Effector memory CD4-positive, alpha-beta T cell (primary cell): ENCODE results near the gene TTC9B.

ENCODE experiments used
- DNase-seq, 3 donors: peaks; one replicate each; pipeline ENCODE4 v3.0.0-alpha.2; 2020
- H3K27ac ChIP-seq: 2 replicates; pipeline ENCODE4 v1.7.0; 2013; ENCODE audit warnings: mild to moderate bottlenecking, low read length, moderate library complexity; ENCODE audit not compliant: insufficient read depth, poor library complexity, severe bottlenecking
- H3K27me3 ChIP-seq: replicated peaks from 2 replicates; pipeline ENCODE4 v1.7.0; 2013; ENCODE audit warnings: mild to moderate bottlenecking, low read length; ENCODE audit not compliant: insufficient read depth, control insufficient read depth, poor library complexity, severe bottlenecking
- H3K36me3 ChIP-seq: 2 replicates; pipeline ENCODE4 v1.7.0; 2013; ENCODE audit warnings: mild to moderate bottlenecking, low read length, moderate library complexity; ENCODE audit not compliant: control insufficient read depth, insufficient read depth
- H3K4me1 ChIP-seq: 2 replicates; pipeline ENCODE4 v1.7.0; 2013; ENCODE audit warnings: low read length, mild to moderate bottlenecking; ENCODE audit not compliant: control insufficient read depth, insufficient read depth, poor library complexity, severe bottlenecking
- H3K4me3 ChIP-seq: 2 replicates; pipeline ENCODE4 v1.7.0; 2013; ENCODE audit warnings: low read length, low read depth, mild to moderate bottlenecking; ENCODE audit not compliant: insufficient read depth, poor library complexity, severe bottlenecking
- H3K9me3 ChIP-seq: 2 replicates; pipeline ENCODE4 v1.7.0; 2013; ENCODE audit warnings: mild to moderate bottlenecking, low read length, moderate library complexity; ENCODE audit not compliant: control insufficient read depth

The TTC9B gene

DNA sequence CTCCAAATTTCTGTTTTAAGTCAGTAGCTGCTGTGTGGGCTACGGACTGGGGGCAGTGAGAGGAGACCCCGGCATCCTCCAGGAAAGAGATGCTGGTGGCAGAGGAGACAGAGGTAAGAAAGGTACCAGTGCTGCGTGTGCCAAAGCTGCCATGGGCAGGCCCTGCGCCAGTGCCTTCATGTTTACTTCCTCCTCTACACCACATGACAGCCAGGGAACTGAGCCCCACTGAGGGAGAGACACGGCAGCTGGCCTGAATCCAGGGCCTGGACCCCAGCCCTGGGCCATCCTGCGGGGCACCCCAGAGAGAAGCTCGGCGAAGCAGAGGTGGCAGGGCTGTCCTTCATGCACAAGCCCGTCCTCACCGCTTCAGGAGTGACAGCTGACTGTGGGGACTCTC lies 31.0 kb upstream of the TTC9B start:
- Histone ChIP-seq H3K4me1 (no peaks in the 10 kb centered on the region), H3K9me3 (no peaks in the 10 kb centered on the region), H3K27ac (no peak overlapping the region), H3K27me3 (no peaks in the 10 kb centered on the region), H3K36me3 (peaks cover 14% of the 10 kb centered on the region), H3K4me3 (no peak overlapping the region)
- DNase-seq, result no peak

DNA sequence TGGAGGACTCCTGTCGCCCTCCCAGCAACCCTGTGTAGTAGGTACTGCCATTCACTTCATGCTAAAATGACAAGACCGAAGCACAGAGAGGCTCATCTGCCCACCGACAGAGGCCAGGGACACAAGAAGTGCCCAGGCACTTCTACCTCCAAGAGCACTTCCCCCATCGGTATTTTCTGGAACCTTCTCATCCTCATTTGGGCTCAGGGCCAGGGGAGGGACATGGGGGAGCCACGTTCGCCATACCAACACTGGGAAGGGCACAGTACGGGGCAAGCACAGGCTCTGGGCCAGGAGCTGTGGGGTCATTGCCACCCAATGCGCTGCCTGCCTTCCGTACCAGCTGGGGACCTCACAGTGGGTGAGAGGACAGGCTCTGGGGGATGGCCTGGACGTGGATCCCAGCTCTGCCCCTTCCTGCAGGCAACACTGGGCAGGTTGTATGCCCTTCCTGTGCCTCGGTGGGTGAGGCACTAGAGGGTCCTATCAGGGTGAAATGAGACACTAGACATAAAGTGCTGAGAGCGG lies 29.6 kb upstream of the TTC9B start:
- Histone ChIP-seq H3K36me3 (peaks cover under 1% of the 10 kb centered on the region), H3K9me3 (no peaks in the 10 kb centered on the region), H3K4me1 (no peaks in the 10 kb centered on the region), H3K27ac (no peak overlapping the region), H3K27me3 (no peaks in the 10 kb centered on the region), H3K4me3 (no peak overlapping the region)
- no peak for DNase-seq

DNA sequence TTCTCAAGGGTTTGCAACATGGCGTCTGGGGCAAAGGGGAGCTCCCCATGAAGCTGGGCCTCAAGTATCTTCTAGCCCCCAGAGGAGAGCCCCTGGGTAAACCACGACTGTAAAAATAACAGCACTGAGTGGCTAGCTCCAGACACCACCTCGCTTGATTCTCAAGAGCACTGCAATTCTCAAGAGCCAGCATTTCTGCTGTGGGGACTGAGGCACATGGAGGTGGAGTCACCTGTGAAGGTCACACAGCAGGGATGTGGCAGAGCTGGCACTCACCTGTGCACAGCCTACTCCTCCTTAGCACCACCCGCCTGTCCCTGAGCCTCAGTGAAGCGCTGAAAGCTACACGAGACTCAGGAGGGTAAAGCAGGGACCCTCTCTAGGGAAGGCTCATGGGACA lies 29.0 kb upstream of the TTC9B start:
- peaks cover 5% of the 10 kb centered on the region for H3K36me3 ChIP-seq
- DNase-seq, result no peak

DNA sequence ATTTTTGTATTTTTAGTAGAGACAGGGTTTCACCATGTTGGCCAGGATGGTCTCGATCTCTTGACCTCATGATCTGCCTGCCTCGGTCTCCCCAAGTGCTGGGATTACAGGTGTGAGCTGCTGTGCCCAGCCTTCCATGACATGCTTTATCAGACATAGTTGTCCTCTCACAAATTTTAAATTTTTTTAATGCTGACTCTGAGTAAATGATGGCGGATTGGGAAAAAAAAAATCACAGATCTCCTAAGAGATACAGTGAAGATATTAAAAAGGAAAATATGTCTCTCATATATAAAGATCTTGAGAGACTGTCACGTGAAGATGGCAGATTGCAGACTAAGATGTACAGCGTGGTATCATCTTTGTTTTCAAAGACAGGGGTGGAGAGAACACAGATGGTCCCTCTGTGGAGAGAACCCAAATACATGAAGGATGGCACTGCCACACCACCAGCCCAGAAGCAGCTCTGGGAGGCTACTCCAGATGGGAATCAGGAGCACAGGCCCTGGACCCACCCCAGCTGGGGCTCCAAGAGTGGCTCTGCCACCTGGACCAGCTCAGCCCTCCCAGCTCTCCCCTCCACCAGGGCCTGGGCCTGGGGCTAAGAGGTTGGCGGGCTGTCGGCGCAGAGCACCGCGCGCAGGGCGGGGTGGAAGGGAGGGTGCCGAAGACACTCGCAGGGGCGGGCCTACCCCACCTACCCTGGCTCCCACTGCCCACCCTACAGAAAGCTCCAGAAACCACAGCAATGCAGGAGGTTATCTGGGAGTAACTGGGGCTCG lies 28.3 kb upstream of the TTC9B start:
- no peak overlapping the region for H3K27ac ChIP-seq
- no peak for DNase-seq
- H3K36me3 ChIP-seq, result peaks cover 12% of the 10 kb centered on the region
- no peaks in the 10 kb centered on the region for H3K27me3 ChIP-seq
- H3K4me1 ChIP-seq, result no peaks in the 10 kb centered on the region
- H3K9me3 ChIP-seq, result no peaks in the 10 kb centered on the region
- H3K4me3 ChIP-seq, result no peak overlapping the region

More for the DNA sequence above, 29.0 kb upstream of the TTC9B start:
- H3K9me3 ChIP-seq, result no peaks in the 10 kb centered on the region
- H3K27me3 ChIP-seq, result no peaks in the 10 kb centered on the region
- no peak overlapping the region for H3K27ac ChIP-seq
- H3K4me1 ChIP-seq, result no peaks in the 10 kb centered on the region
- no peak overlapping the region for H3K4me3 ChIP-seq

DNA sequence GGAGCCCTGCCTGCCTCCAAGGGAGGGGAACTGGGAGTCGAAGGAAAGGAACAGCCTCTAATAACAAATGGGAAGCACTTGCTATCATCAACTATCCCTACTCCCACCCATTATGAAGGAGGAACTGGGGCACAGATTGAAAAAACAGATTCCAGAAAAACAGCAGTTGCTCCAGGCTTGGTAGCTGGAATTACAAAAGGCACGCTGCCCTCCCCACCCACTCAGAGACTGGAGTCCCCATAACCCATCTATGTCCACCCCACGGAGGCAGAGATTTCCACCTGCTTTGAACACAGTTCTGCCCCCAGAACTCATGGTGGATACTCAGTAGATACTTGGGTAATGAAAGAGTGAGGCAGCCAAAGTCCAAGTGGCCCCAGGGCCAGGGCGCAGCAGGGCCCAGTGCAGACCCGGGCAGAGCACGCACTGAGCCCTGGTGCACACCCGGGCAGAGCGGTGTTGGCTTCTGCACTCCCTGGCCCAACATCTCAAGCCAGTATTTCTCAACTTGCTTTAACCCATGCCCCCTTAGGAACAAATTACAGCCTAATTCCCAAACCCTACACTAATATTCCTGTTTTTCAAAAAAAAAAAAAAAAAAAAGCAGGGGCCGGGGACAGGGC lies 27.4 kb upstream of the TTC9B start:
- Histone ChIP-seq H3K4me3 (no peak overlapping the region), H3K36me3 (peaks cover 15% of the 10 kb centered on the region), H3K4me1 (no peaks in the 10 kb centered on the region), H3K27ac (no peak overlapping the region), H3K9me3 (no peaks in the 10 kb centered on the region), H3K27me3 (no peaks in the 10 kb centered on the region)
- DNase-seq, result no peak

DNA sequence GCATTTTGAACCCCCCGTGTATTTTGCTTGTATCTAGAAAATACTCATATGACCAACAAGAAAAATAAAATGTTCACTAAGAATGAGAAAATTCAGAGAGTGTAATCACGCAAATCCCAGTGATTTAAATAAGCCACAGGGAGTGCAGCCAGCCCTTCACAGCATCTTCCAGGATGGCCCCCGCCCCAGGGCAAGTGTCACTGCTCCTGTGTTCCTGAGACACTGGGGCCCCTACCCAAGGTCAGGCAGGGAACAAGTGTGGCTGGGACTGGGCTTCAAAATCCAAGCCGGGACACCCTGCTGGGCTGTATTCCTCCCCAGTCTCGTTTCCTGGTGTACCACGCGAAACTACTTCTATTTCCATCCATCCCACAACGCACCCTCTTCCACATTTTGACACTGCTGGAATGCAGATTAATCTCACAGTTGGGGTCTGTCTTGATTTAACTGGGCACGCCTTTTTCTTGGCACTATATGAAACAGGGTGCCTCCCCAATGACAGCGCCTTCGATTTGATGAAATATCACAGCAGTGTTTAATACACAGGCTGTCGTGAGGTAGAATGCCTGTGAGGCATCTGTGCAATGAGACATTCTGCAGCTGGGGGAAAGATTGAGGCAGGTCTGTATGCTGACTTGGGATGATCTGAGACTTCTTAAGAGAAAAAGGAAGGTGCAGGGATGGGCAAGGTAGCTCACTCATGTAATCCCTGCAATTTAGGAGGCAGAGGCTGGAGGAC lies 26.6 kb upstream of the TTC9B start:
- no peak overlapping the region for H3K27ac ChIP-seq
- peaks cover 24% of the 10 kb centered on the region for H3K36me3 ChIP-seq
- no peaks in the 10 kb centered on the region for H3K9me3 ChIP-seq
- no peak for DNase-seq
- H3K27me3 ChIP-seq, result no peaks in the 10 kb centered on the region
- no peaks in the 10 kb centered on the region for H3K4me1 ChIP-seq
- H3K4me3 ChIP-seq, result no peak overlapping the region

DNA sequence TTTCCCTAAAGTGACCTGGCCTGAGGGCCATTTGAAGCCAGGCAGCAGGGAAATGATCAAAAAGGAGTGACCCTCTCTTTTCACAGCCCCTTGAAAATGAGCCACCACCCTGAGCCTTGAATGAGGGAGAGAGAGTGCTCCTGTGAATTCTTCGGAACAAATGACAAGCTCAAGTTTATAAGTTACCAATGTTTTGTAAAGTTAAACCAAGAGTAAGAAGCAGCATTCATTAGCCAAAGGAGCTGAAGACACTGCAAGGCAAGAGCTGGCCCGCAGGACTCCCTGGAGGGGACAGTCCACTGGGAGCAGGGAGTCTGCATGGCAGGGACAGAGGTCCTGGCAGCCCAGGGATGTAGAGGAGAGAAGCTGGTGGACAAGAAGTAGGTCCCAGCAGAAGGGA lies 25.0 kb upstream of the TTC9B start:
- no peaks in the 10 kb centered on the region for H3K27me3 ChIP-seq
- H3K9me3 ChIP-seq, result no peaks in the 10 kb centered on the region
- no peak overlapping the region for H3K27ac ChIP-seq
- peaks cover 39% of the 10 kb centered on the region for H3K36me3 ChIP-seq
- DNase-seq, result no peak
- H3K4me3 ChIP-seq, result no peak overlapping the region
- no peaks in the 10 kb centered on the region for H3K4me1 ChIP-seq

DNA sequence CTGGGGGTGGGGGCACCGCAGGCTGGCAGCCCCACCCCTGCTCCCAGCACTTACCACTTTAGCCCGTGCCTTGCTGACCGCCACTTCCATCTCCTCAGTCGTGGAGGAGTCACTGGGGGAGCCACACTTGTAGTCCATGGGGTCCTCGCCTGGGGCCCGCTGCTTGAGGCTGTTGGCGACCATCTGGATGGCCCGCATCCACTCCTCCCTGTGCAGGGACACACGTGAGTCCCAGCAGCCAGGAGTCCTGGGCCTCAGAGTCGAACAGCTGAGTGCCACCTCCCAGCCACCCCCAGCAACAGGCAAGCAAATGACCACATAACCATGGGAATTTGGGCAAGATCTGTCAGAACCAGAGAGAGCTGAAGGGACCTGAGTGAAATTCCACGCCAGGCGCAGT lies 24.3 kb upstream of the TTC9B start:
- Histone ChIP-seq H3K27me3 (no peaks in the 10 kb centered on the region), H3K27ac (no peak overlapping the region), H3K4me3 (no peak overlapping the region), H3K36me3 (peaks cover 46% of the 10 kb centered on the region), H3K4me1 (no peaks in the 10 kb centered on the region), H3K9me3 (no peaks in the 10 kb centered on the region)
- no peak for DNase-seq

DNA sequence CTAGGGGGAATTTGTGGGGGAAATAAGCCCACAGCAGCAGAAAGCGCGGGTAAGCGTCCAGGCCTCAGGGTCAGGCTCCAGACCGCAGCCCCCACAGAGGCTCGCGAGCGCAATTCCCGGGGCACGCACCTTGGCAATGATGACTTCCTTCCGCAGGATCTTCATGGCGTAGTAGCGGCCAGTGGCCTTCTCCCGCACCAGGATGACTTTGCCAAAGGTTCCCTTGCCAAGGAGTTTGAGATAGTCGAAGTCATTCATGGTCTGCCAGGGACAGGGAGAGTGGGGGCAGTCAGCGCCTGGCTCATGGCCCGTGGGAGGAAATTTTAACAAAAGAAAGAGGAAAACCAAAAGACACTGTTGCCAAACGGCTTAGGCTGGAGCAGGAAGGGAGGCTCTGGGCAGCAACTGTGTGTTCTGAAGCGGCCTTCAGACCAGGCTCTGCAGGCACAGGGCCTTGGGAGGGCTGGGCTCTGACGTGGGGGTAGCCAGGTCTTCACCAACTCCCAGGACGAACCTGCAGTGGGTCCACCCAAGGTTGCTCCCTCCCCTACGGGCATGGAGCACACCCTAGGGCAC lies 23.7 kb upstream of the TTC9B start:
- H3K27ac ChIP-seq, result no peak overlapping the region
- H3K9me3 ChIP-seq, result no peaks in the 10 kb centered on the region
- no peaks in the 10 kb centered on the region for H3K4me1 ChIP-seq
- H3K27me3 ChIP-seq, result no peaks in the 10 kb centered on the region
- no peak for DNase-seq
- no peak overlapping the region for H3K4me3 ChIP-seq
- H3K36me3 ChIP-seq, result peaks cover 52% of the 10 kb centered on the region
